GM06990 (cell line): ENCODE measurements around the gene RIMBP2.

Experiments used
- DNase-seq: peaks from one replicate; pipeline ENCODE4 v3.0.0-alpha.2; 2011; ENCODE audit not compliant: insufficient read length; ENCODE audit errors: extremely low read depth
- H3K27me3 ChIP-seq: replicated peaks from 2 replicates; pipeline ENCODE4 v1.6.0; 2011; ENCODE audit warnings: low read length; ENCODE audit not compliant: control insufficient read depth, insufficient read depth
- H3K36me3 ChIP-seq: 2 replicates; pipeline ENCODE4 v1.5.1; 2011; ENCODE audit warnings: low read length; ENCODE audit not compliant: control insufficient read depth, insufficient read depth
- H3K4me3 ChIP-seq: replicated peaks from 2 replicates; pipeline ENCODE4 v1.5.1; 2011; ENCODE audit warnings: low read depth, mild to moderate bottlenecking, control low read depth, low read length
- TF ChIP-seq, protein P1 (sequence below): IDR thresholded peaks from 2 replicates; pipeline ENCODE4 v1.5.1; 2011; ENCODE audit warnings: low read length, control low read depth, mild to moderate bottlenecking, inconsistent platforms; ENCODE audit not compliant: insufficient read depth, poor library complexity, severe bottlenecking

The RIMBP2 gene

GRCh38 chr12:130423991-130424857 is 291.9 kb downstream of the RIMBP2 start:
- TF ChIP-seq, protein P1, sequence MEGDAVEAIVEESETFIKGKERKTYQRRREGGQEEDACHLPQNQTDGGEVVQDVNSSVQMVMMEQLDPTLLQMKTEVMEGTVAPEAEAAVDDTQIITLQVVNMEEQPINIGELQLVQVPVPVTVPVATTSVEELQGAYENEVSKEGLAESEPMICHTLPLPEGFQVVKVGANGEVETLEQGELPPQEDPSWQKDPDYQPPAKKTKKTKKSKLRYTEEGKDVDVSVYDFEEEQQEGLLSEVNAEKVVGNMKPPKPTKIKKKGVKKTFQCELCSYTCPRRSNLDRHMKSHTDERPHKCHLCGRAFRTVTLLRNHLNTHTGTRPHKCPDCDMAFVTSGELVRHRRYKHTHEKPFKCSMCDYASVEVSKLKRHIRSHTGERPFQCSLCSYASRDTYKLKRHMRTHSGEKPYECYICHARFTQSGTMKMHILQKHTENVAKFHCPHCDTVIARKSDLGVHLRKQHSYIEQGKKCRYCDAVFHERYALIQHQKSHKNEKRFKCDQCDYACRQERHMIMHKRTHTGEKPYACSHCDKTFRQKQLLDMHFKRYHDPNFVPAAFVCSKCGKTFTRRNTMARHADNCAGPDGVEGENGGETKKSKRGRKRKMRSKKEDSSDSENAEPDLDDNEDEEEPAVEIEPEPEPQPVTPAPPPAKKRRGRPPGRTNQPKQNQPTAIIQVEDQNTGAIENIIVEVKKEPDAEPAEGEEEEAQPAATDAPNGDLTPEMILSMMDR = no peak
- no peak for DNase-seq
- H3K4me3 ChIP-seq = no peak overlapping the region
- H3K36me3 ChIP-seq = no peaks in the 10 kb centered on the region
- H3K27me3 ChIP-seq = no peaks in the 10 kb centered on the region

DNA sequence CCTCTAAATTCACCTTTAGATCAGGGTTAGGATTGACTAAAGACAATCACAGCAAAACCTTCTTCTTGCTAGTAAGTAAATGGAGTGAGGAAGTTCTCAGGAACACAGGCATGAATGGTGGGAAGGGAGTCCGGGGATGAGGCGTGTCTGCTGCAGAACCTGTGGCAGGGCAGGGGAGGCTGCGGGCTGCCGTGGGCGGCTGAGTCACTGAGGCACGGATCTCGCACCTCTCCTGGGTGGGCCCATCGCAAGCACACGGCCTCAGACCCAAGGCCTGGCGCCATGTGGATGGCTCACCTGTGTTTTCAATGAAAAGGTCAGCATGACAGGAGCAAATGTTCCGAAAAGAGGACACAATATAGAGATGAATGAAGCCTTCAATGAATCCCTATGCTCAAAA is 293.0 kb downstream of the RIMBP2 start:
- DNase-seq = no peak
- no peaks in the 10 kb centered on the region for H3K27me3 ChIP-seq
- TF ChIP-seq, protein P1 = no peak

DNA sequence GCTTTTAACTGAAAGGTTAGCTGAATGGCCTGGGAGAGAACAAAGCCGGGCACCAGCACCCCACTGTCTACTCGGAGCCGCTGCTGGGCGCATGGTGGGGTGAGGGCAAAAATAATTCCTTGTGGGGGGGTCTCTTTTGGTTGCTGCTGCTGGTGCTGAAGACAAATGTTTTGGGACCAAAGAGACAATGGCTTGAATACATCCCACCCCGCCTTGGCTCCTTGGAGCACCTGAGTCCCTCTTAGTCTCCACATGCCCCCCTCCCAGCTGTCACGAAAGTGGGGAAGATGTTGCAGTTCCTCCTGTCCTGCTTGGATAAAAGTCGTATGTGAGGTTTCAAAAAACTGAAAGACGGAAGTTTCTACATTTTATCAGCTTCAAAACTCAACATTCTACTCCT is 293.4 kb downstream of the RIMBP2 start:
- H3K36me3 ChIP-seq = no peaks in the 10 kb centered on the region
- no peaks in the 10 kb centered on the region for H3K27me3 ChIP-seq
- no peak for DNase-seq
- H3K4me3 ChIP-seq = no peak overlapping the region
- TF ChIP-seq, protein P1 = no peak

More for the DNA sequence above, 293.0 kb downstream of the RIMBP2 start:
- Histone ChIP-seq H3K4me3 (no peak overlapping the region), H3K36me3 (no peaks in the 10 kb centered on the region)

GRCh38 chr12:130421896-130422295 is 294.2 kb downstream of the RIMBP2 start:
- Histone ChIP-seq H3K27me3 (no peaks in the 10 kb centered on the region), H3K4me3 (no peak overlapping the region), H3K36me3 (no peaks in the 10 kb centered on the region)
- no peak for DNase-seq
- TF ChIP-seq, protein P1 = no peak

- H3K4me3 ChIP-seq = no peak overlapping the region
- H3K27me3 ChIP-seq = no peaks in the 10 kb centered on the region
- no peak for DNase-seq
- TF ChIP-seq, protein P1 = no peak
- H3K36me3 ChIP-seq = no peaks in the 10 kb centered on the region
Observed at GRCh38 chr12:130420071-130420470, 296.0 kb downstream of the RIMBP2 start.
